GM23338 (cell line): ENCODE results near the gene RMDN3. TPM values are rescaled to one million over a fixed set of nuclear protein-coding genes. Genes with fewer than 3 reads are reported as not detected.

Source experiments
- CREB1 ChIP-seq: fragments of 250-450 bp; sonication (Bioruptor Pico); IDR thresholded peaks from 2 replicates; pipeline ENCODE4 v1.5.0; 2020; ENCODE audit warnings: low read depth, mild to moderate bottlenecking, moderate library complexity
- ETS1 ChIP-seq: IDR thresholded peaks from 2 replicates; pipeline ENCODE4 v1.6.1; 2016; ENCODE audit warnings: antibody characterized with exemption
- EZH2 ChIP-seq: fragments of 200-600 bp; sonication (generic); IDR thresholded peaks from one replicate; pipeline ENCODE4 v1.8.0; 2017; ENCODE audit warnings: antibody characterized with exemption, mild to moderate bottlenecking, low read depth; ENCODE audit not compliant: unreplicated experiment
- EZH2phosphoT487 ChIP-seq: fragments of 200-600 bp; sonication (generic); IDR thresholded peaks from one replicate; pipeline ENCODE4 v1.8.1; 2018; ENCODE audit warnings: antibody characterized with exemption; ENCODE audit not compliant: unreplicated experiment
- POLR2AphosphoS5 ChIP-seq: IDR thresholded peaks from 2 replicates; pipeline ENCODE4 v1.6.1; 2016; ENCODE audit warnings: antibody characterized with exemption, low read depth
- ZNF331 ChIP-seq: fragments of 250-450 bp; sonication (Bioruptor Pico); IDR thresholded peaks from 2 replicates; pipeline ENCODE4 v1.5.0; 2020; ENCODE audit warnings: low read depth, mild to moderate bottlenecking, moderate library complexity
- ZNF462 ChIP-seq: fragments of 250-450 bp; sonication (Bioruptor Pico); IDR thresholded peaks from 2 replicates; pipeline ENCODE4 v1.5.0; 2020; ENCODE audit warnings: mild to moderate bottlenecking, moderate library complexity
- polyA plus RNA-seq: library from polyadenylated mRNA; unstranded; fragments of >200 nt; fragmentation: Nextera tagmentation; extraction: Ambion mirVana; gene quantifications from 2 replicates; pipeline ENCODE4 v1.2.1, GENCODE V29; 2016
- total RNA-seq: library from RNA; depleted of rRNA; stranded (reverse); fragments of >200 nt; shearing (Covaris generic); gene quantifications from 2 replicates; pipeline ENCODE4 v1.2.3, GENCODE V29; 2014

The RMDN3 gene
- total and polyA plus RNA-seq, 2 experiments from 2014 or later = 15.6 to 17.0 TPM

GRCh38 chr15:40769274-40770146, 14.5 kb upstream of the RMDN3 start, which contains the start of gene C15orf62 (continued):
- TF ChIP-seq EZH2phosphoT487 = no peak
- TF ChIP-seq ETS1 = no peak
- TF ChIP-seq ZNF462 = no peak
- TF ChIP-seq ZNF331 = no peak
- no peak for TF ChIP-seq CREB1 (CRISPR knock-in tag)
- TF ChIP-seq POLR2AphosphoS5 = no peak
- no peak for TF ChIP-seq EZH2
